ENCODE data around the gene BANF2. TPM values are rescaled to one million over a fixed set of nuclear protein-coding genes. Genes with fewer than 3 reads are reported as not detected.

BANF2 gene
- total RNA-seq, 3 donors from 2014 or later, result not detected

DNA sequence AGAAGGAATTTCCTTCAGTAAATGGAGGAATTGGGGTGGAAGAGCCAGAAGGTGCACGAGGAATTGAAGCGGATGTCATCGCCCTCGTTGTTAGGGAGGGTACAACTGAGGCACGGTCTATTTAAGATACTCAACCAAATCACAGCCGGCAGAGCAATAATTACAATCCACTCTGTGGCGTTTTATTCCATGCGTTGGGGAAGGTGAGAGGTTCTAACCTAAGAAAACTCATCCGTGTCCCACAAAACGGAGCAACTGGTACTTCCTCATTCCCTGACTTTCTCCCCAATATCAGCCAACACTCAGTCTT, 16.9 kb upstream of the BANF2 start:
- no peak for DNase-seq (ENCODE audit: low spot score in 2 of 2)
- Histone ChIP-seq H3K27ac (peak overlapping the region; percentile 93 to 97), H3K27me3 (no peaks in the 10 kb centered on the region), H3K4me3 (peak overlapping the region; percentile 71 to 95 (median 86)), H3K36me3 (no peaks in the 10 kb centered on the region), H3K4me1 (peaks cover 4 to 5% of the 10 kb centered on the region in 2 donors), H3K9me3 (no peaks in the 10 kb centered on the region)
- intact Hi-C loops (cut with DNase I; ENCODE audit: low total_unique reads), result loop anchor here (10.0 kb wide), 1 partner anchor 212 kb away; no protein-coding TSS in a partner anchor
- TF ChIP-seq POLR2AphosphoS5 (IDR thresholded peaks at IDR 0.05), result no peak
- TF ChIP-seq POLR2A (IDR thresholded peaks at IDR 0.05), result no peak
- TF ChIP-seq CTCF (IDR thresholded peaks at IDR 0.05), result no peak

DNA sequence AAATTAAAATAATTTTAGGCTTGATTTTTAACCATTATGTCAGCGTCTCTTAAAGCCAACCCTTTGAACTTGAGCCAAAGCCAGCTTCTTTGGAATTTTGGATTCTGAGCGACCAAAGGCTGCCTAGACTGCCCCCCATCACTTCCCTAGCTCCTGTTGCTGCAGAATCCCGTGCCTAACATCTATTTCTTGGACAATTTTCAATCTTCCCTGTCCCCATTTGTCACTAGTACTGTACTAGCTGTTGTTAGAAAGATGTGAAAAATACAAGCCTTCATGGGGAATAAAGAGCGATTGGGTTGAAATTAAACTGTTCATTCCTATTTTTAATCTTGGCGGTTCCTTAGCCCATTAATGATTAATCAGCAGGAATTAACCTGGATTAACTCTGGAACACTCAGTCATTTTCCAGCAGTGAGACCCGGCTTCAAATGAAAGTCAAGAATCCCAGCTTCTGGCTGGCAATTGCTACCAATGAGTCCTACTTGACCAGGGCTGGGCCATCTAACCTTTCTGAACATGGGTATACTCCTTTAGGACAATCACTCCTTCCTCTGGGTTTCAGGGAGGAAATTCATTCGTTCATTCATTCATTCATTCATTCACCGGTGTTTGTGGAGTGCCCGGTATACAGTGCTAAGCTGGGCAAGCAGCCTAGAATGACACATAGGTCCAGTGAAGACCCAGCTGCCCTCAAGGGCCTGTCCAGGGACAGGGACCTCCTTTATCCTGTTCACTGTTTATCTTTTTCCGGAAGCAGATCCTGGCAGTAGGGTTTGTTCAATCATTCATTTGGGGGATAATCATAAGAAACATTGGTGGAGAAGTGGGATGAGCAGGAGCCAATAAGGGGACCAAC, 16.3 kb upstream of the BANF2 start:
- H3K4me1 ChIP-seq, result peaks cover 4 to 5% of the 10 kb centered on the region in 2 donors
- DNase-seq (ENCODE audit: low spot score in 2 of 2), result no peak
- intact Hi-C loops (cut with DNase I; ENCODE audit: low total_unique reads), result loop anchor here (10.0 kb wide), 1 partner anchor 211 kb away; no protein-coding TSS in a partner anchor
- no peaks in the 10 kb centered on the region for H3K36me3 ChIP-seq
- TF ChIP-seq POLR2A (IDR thresholded peaks at IDR 0.05), result no peak
- TF ChIP-seq POLR2AphosphoS5 (IDR thresholded peaks at IDR 0.05), result no peak
- TF ChIP-seq CTCF (IDR thresholded peaks at IDR 0.05), result no peak
- no peaks in the 10 kb centered on the region for H3K27me3 ChIP-seq
- no peak overlapping the region for H3K4me3 ChIP-seq
- H3K9me3 ChIP-seq, result no peaks in the 10 kb centered on the region
- no peak overlapping the region for H3K27ac ChIP-seq

- Histone ChIP-seq H3K27ac (no peak overlapping the region), H3K36me3 (no peaks in the 10 kb centered on the region), H3K27me3 (no peaks in the 10 kb centered on the region), H3K4me1 (peaks cover 4 to 5% of the 10 kb centered on the region in 2 donors), H3K4me3 (no peak overlapping the region), H3K9me3 (no peaks in the 10 kb centered on the region)
- TF ChIP-seq CTCF (IDR thresholded peaks at IDR 0.05) (no peak), POLR2A (IDR thresholded peaks at IDR 0.05) (no peak)
- no peak for DNase-seq (ENCODE audit: low spot score in 2 of 2)
- intact Hi-C loops (cut with DNase I; ENCODE audit: low total_unique reads), result loop anchor here (10.0 kb wide), 1 partner anchor 211 kb away; no protein-coding TSS in a partner anchor
These were observed 15.5 kb upstream of the BANF2 start for GRCh38 chr20:17684077-17684888.

DNA sequence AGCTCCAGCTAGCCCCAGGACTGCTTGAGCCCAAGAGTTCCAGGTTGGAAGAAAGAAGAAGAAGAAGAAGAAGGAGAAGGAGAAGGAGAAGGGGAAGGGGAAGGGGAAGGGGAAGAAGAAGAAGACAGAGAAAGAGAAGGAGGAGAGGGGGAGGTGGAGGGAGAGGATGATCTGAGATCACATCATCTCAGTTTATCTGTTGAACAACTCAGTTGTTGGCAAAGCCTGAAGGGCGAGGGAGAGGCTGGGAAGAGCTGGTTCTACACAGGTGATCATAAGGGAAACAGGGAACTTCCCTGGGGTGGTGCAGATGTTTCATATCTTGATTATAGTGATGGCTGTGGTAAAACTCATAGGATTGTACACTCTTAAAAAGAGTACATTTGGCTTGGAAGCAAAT, 14.6 kb upstream of the BANF2 start:
- Histone ChIP-seq H3K27me3 (no peaks in the 10 kb centered on the region), H3K4me1 (peaks cover under 1% of the 10 kb centered on the region in 2 donors), H3K9me3 (no peaks in the 10 kb centered on the region), H3K36me3 (no peaks in the 10 kb centered on the region), H3K4me3 (no peak overlapping the region), H3K27ac (no peak overlapping the region)
- intact Hi-C loops (cut with DNase I; ENCODE audit: low total_unique reads), result loop anchor here (10.0 kb wide), 1 partner anchor 210 kb away; no protein-coding TSS in a partner anchor
- no peak for TF ChIP-seq POLR2AphosphoS5 (IDR thresholded peaks at IDR 0.05)
- TF ChIP-seq POLR2A (IDR thresholded peaks at IDR 0.05), result no peak
- TF ChIP-seq CTCF (IDR thresholded peaks at IDR 0.05), result no peak
- DNase-seq (ENCODE audit: low spot score in 2 of 2), result no peak

- H3K27me3 ChIP-seq, result no peaks in the 10 kb centered on the region
- H3K27ac ChIP-seq, result no peak overlapping the region
- DNase-seq (ENCODE audit: low spot score in 2 of 2), result no peak
- H3K9me3 ChIP-seq, result no peaks in the 10 kb centered on the region
- H3K4me3 ChIP-seq, result no peak overlapping the region
- H3K36me3 ChIP-seq, result no peaks in the 10 kb centered on the region
- intact Hi-C loops (cut with DNase I; ENCODE audit: low total_unique reads), result loop anchor here (10.0 kb wide), 1 partner anchor 207 kb away; no protein-coding TSS in a partner anchor
- TF ChIP-seq POLR2AphosphoS5 (IDR thresholded peaks at IDR 0.05), result no peak
- TF ChIP-seq POLR2A (IDR thresholded peaks at IDR 0.05), result no peak
- no peak for TF ChIP-seq CTCF (IDR thresholded peaks at IDR 0.05)
- H3K4me1 ChIP-seq, result no peaks in the 10 kb centered on the region
These were observed 12.0 kb upstream of the BANF2 start for GRCh38 chr20:17687800-17688199.
